HG03159 (cell line): Measurements from ENCODE around the gene PUS3.

Experiments
- ATAC-seq: cut with Tn5 transposase; IDR thresholded peaks from one replicate; pipeline ENCODE4 v1.9.1; 2021; ENCODE audit warnings: mild to moderate bottlenecking, moderate library complexity; ENCODE audit not compliant: unreplicated experiment

PUS3 gene

GRCh38 chr11:125902927-125903710, at the start of gene PUS3:
PUS3 (minus strand) TSS chr11:125903206; CDS start chr11:125896284, 6,922 bp downstream.
- peak; percentile 96 for ATAC-seq

GRCh38 chr11:125952559-125952958, 49.6 kb upstream of the PUS3 start:
- no peak for ATAC-seq

GRCh38 chr11:125951731-125952130, 48.7 kb upstream of the PUS3 start:
- no peak for ATAC-seq

GRCh38 chr11:125950696-125951651, 48.0 kb upstream of the PUS3 start:
- ATAC-seq: no peak

- no peak for ATAC-seq
Measured at GRCh38 chr11:125950178-125950490, 47.1 kb upstream of the PUS3 start.

GRCh38 chr11:125949271-125950177, 46.5 kb upstream of the PUS3 start:
- no peak for ATAC-seq

GRCh38 chr11:125948278-125949051, 45.5 kb upstream of the PUS3 start:
- ATAC-seq: no peak

GRCh38 chr11:125947419-125948277, 44.6 kb upstream of the PUS3 start:
- no peak for ATAC-seq

- no peak for ATAC-seq
Measured at GRCh38 chr11:125946712-125947418, 43.9 kb upstream of the PUS3 start.

GRCh38 chr11:125945797-125946520, 43.0 kb upstream of the PUS3 start, which contains the start of gene VSIG10L2:
VSIG10L2 (plus strand) TSS chr11:125946044; CDS start chr11:125946056, 12 bp downstream.
- no peak for ATAC-seq

GRCh38 chr11:125945011-125945796, 42.2 kb upstream of the PUS3 start:
- ATAC-seq: no peak

GRCh38 chr11:125944350-125945010, 41.5 kb upstream of the PUS3 start:
- no peak for ATAC-seq

GRCh38 chr11:125943661-125944349, 40.8 kb upstream of the PUS3 start:
- ATAC-seq: no peak

GRCh38 chr11:125942771-125943428, 39.9 kb upstream of the PUS3 start:
- ATAC-seq: no peak
